Measurements from ENCODE around the gene SREBF1.

SREBF1 gene

GRCh38 chr17:17774009-17774881 is 62.5 kb downstream of the SREBF1 start:
- no peaks in the 10 kb centered on the region for H3K36me3 ChIP-seq (ENCODE audit: insufficient read depth, low read length)
- H3K4me1 ChIP-seq (ENCODE audit: insufficient read depth, low read length) = peaks cover 5% of the 10 kb centered on the region; the same call in 1 of the 2 replicates
- H3K9me3 ChIP-seq (ENCODE audit: control insufficient read depth, insufficient read depth, low read length) = no peaks in the 10 kb centered on the region
- no peak overlapping the region for H3K9ac ChIP-seq (ENCODE audit: low read depth, low read length)

DNA sequence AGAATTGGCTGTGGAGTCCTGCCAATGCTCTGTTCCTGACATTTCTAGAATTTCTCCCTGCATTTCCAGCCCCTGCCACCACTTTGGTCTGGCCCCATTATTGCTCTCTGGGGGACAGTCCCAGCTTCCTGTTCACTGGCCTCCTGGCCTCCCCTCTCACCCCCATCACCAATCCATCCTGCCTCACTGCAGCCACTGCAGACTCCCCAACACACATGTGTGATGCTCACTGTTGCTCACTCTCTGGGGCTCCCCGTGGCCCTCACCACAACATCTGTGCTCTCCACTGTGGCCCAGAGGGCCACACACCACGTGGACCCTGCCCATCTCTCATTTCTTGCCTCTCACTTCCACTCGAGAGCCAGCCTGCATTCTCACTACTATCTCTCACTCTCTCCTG is 64.6 kb downstream of the SREBF1 start:
- Histone ChIP-seq H3K9ac (ENCODE audit: low read depth, low read length) (no peak overlapping the region), H3K9me3 (ENCODE audit: control insufficient read depth, insufficient read depth, low read length) (no peaks in the 10 kb centered on the region), H3K4me1 (ENCODE audit: insufficient read depth, low read length) (no peaks in the 10 kb centered on the region; the same call in 1 of the 2 replicates), H3K36me3 (ENCODE audit: insufficient read depth, low read length) (no peaks in the 10 kb centered on the region)

- Histone ChIP-seq H3K36me3 (ENCODE audit: insufficient read depth, low read length) (no peaks in the 10 kb centered on the region), H3K9me3 (ENCODE audit: control insufficient read depth, insufficient read depth, low read length) (no peaks in the 10 kb centered on the region), H3K9ac (ENCODE audit: low read depth, low read length) (no peak overlapping the region), H3K4me1 (ENCODE audit: insufficient read depth, low read length) (no peaks in the 10 kb centered on the region; the same call in 1 of the 2 replicates)
These were observed 65.1 kb downstream of the SREBF1 start for GRCh38 chr17:17771498-17772201.

DNA sequence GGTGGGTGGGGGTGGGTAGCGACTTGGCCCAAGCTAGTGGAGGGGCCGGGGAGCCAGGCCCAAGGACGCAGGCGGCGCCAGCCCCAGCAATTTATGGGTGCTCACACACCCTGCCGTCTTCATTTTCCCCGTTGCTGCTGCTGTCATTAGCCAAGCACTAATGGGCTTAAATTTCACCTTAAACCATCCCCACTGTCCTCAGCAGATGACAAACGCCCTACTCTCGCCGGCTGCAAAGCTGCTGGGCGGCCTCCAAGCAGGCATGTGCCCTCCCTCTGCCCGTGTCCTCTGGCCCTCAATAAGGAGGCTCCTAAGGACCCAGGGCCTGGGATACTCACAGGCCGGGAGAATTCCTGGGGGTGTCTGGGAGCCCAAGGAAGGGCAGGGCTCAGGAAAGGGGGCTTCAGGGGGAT is 66.1 kb downstream of the SREBF1 start:
- Histone ChIP-seq H3K4me1 (ENCODE audit: insufficient read depth, low read length) (no peaks in the 10 kb centered on the region; the same call in 1 of the 2 replicates), H3K36me3 (ENCODE audit: insufficient read depth, low read length) (no peaks in the 10 kb centered on the region), H3K9me3 (ENCODE audit: control insufficient read depth, insufficient read depth, low read length) (no peaks in the 10 kb centered on the region), H3K9ac (ENCODE audit: low read depth, low read length) (no peak overlapping the region)

DNA sequence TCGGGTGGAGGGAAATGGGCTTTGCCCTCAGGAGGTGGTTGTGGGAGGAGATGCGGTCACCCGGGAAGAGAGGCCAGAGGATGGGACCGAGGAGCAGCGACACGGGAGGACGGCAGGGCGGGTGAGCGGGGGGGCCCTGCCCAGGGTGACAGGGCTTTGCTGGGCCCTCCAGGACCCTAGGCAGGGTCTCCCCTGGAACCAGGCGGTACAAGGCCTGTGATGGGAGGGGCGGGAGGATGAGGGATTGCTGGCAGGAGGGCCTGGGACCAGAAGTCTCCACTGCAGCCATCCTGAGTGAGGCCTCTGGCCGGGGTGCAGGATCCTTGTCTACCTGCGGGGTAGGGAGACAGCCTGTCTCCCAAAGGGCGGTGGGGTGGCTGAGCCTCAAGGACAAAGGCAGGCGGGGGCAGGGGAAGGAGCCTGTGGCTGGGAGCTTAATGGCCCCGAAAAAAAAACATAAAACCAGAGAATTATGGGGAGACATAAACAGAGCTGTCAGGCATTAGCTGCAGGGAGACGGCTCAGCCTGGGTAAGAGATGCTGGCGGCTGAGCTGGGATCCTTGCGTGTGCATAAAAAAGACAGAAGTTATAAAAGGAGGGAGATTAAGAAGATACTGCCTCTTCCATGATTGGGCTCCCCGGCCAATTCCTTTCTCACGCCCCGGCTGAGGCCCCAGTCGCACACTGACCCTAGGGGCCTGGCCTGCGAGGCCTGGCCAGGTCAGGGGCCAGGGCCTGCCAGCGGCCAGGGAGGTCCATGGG is 66.7 kb downstream of the SREBF1 start:
- H3K9ac ChIP-seq (ENCODE audit: low read depth, low read length) = no peak overlapping the region
- no peaks in the 10 kb centered on the region; the same call in 1 of the 2 replicates for H3K4me1 ChIP-seq (ENCODE audit: insufficient read depth, low read length)
- H3K36me3 ChIP-seq (ENCODE audit: insufficient read depth, low read length) = no peaks in the 10 kb centered on the region
- H3K9me3 ChIP-seq (ENCODE audit: control insufficient read depth, insufficient read depth, low read length) = no peaks in the 10 kb centered on the region

- Histone ChIP-seq H3K9me3 (ENCODE audit: control insufficient read depth, insufficient read depth, low read length) (no peaks in the 10 kb centered on the region), H3K36me3 (ENCODE audit: insufficient read depth, low read length) (no peaks in the 10 kb centered on the region), H3K4me1 (ENCODE audit: insufficient read depth, low read length) (no peaks in the 10 kb centered on the region; the same call in 1 of the 2 replicates), H3K9ac (ENCODE audit: low read depth, low read length) (no peak overlapping the region)
These were observed 68.2 kb downstream of the SREBF1 start for GRCh38 chr17:17768424-17769088.

- H3K9ac ChIP-seq (ENCODE audit: low read depth, low read length) = no peak overlapping the region
- H3K4me1 ChIP-seq (ENCODE audit: insufficient read depth, low read length) = no peaks in the 10 kb centered on the region; the same call in 1 of the 2 replicates
- H3K36me3 ChIP-seq (ENCODE audit: insufficient read depth, low read length) = no peaks in the 10 kb centered on the region
- H3K9me3 ChIP-seq (ENCODE audit: control insufficient read depth, insufficient read depth, low read length) = no peaks in the 10 kb centered on the region
These were observed 68.8 kb downstream of the SREBF1 start for GRCh38 chr17:17767887-17768418.

DNA sequence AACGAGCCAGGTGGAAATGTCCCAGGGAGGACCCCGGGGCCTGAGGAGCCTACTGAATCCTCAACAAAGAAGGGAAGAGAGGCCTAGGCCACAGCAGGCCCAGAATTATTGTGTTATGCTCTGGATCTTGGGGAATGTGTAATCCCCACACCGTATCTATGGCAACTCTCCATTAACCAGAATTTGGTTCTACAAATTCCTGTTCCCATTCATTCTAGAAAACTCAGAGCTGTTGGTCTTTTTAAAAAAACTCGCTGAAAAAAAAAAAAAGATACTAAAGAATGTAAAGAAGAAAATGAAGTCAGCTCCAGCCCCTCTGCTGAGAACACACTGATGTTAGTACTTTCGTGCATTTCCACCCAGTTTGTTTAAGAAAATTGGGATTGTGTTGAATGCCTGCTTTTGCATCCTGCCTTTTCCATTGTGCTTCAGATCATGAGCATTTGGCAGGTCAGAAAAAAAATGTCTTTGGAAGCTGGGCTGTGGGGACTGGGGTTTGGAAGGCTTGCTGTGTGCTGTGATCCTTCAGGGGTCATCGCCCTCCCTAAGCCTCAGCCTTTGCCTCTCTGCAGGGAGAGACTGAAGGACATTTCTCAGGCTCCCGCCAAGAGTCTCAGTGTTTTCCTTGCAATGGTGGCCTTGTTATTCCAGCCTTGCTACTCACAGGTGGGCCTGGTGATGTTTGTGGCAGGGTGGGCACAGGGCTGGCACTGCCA is 69.5 kb downstream of the SREBF1 start:
- Histone ChIP-seq H3K9me3 (ENCODE audit: control insufficient read depth, insufficient read depth, low read length) (no peaks in the 10 kb centered on the region), H3K4me1 (ENCODE audit: insufficient read depth, low read length) (no peaks in the 10 kb centered on the region; the same call in 1 of the 2 replicates), H3K9ac (ENCODE audit: low read depth, low read length) (no peak overlapping the region), H3K36me3 (ENCODE audit: insufficient read depth, low read length) (no peaks in the 10 kb centered on the region)

- Histone ChIP-seq H3K4me1 (ENCODE audit: insufficient read depth, low read length) (no peaks in the 10 kb centered on the region; the same call in 1 of the 2 replicates), H3K9me3 (ENCODE audit: control insufficient read depth, insufficient read depth, low read length) (no peaks in the 10 kb centered on the region), H3K36me3 (ENCODE audit: insufficient read depth, low read length) (no peaks in the 10 kb centered on the region), H3K9ac (ENCODE audit: low read depth, low read length) (no peak overlapping the region)
These were observed 70.1 kb downstream of the SREBF1 start for GRCh38 chr17:17766744-17767120.

GRCh38 chr17:17766077-17766743 is 70.6 kb downstream of the SREBF1 start:
- no peak overlapping the region for H3K9ac ChIP-seq (ENCODE audit: low read depth, low read length)
- no peaks in the 10 kb centered on the region for H3K9me3 ChIP-seq (ENCODE audit: control insufficient read depth, insufficient read depth, low read length)
- no peaks in the 10 kb centered on the region; the same call in 1 of the 2 replicates for H3K4me1 ChIP-seq (ENCODE audit: insufficient read depth, low read length)
- no peaks in the 10 kb centered on the region for H3K36me3 ChIP-seq (ENCODE audit: insufficient read depth, low read length)

GRCh38 chr17:17765359-17766076 is 71.3 kb downstream of the SREBF1 start:
- no peaks in the 10 kb centered on the region for H3K36me3 ChIP-seq (ENCODE audit: insufficient read depth, low read length)
- no peaks in the 10 kb centered on the region for H3K9me3 ChIP-seq (ENCODE audit: control insufficient read depth, insufficient read depth, low read length)
- H3K9ac ChIP-seq (ENCODE audit: low read depth, low read length) = no peak overlapping the region
- no peaks in the 10 kb centered on the region; the same call in 1 of the 2 replicates for H3K4me1 ChIP-seq (ENCODE audit: insufficient read depth, low read length)

DNA sequence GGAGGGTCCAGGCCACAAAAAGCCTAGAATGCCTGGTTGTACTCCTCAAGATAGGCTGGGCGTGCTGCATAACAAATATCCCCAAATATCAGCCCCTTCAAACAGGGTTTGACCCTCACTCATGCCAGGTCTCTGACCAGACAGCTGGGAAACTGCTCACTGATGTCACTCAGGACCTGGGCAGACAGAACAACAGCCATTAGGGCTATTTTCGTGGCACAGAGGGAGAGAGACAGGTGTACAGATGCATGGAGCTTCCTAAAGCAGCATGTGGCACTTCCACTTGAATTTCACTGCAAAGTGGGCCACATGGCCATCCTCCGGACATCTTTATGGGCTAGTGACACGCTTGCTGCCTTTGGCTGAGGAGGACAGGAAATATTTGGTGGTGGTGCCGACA is 73.1 kb downstream of the SREBF1 start:
- Histone ChIP-seq H3K9ac (ENCODE audit: low read depth, low read length) (no peak overlapping the region), H3K4me1 (ENCODE audit: insufficient read depth, low read length) (no peaks in the 10 kb centered on the region; the same call in 1 of the 2 replicates)

More for the DNA sequence above, 73.1 kb downstream of the SREBF1 start:
- Histone ChIP-seq H3K9me3 (ENCODE audit: control insufficient read depth, insufficient read depth, low read length) (no peaks in the 10 kb centered on the region), H3K36me3 (ENCODE audit: insufficient read depth, low read length) (no peaks in the 10 kb centered on the region)

Data from ES-I3 (cell line).